WTC11 (cell line): ENCODE results near the gene ADAM33. TPM values are rescaled to one million over a fixed set of nuclear protein-coding genes. Genes with fewer than 3 reads are reported as not detected.

Experiments used
- ATAC-seq: fragments of 200-7000 bp; cut with Tn5 transposase; 2 replicates; pipeline ENCODE4 v1.10.0; 2021; ENCODE audit warnings: mild to moderate bottlenecking, moderate library complexity
- CTCF ChIA-PET: fragments of 300-600 bp; sonication (Branson Sonifier 250); formaldehyde crosslinking; loops from one replicate; lab custom pipeline; 2021; ENCODE audit warnings: antibody characterized with exemption; lab: Charles Lee
- POLR2A ChIA-PET: fragments of 350-600 bp; sonication (Branson Sonifier 250); formaldehyde crosslinking; loops from one replicate; lab custom pipeline; 2021; ENCODE audit warnings: antibody characterized with exemption; lab: Charles Lee
- DNase-seq: peaks from one replicate; pipeline ENCODE4 v3.0.0; 2021; ENCODE audit warnings: low spot score
- H3K27ac Mint-ChIP-seq: 2 replicates; pipeline ENCODE4 v1.8.0; 2021; ENCODE audit warnings: mixed read lengths
- H3K27me3 Mint-ChIP-seq: 2 replicates; pipeline ENCODE4 v1.8.0; 2021; ENCODE audit warnings: low read depth, mild to moderate bottlenecking, moderate library complexity, mixed read lengths
- H3K36me3 Mint-ChIP-seq: 2 replicates; pipeline ENCODE4 v1.8.0; 2021; ENCODE audit warnings: mixed read lengths
- H3K4me1 Mint-ChIP-seq: 2 replicates; pipeline ENCODE4 v1.8.0; 2022; ENCODE audit warnings: mixed read lengths
- H3K4me3 Mint-ChIP-seq: 2 replicates; pipeline ENCODE4 v1.8.0; 2021; ENCODE audit warnings: mild to moderate bottlenecking, moderate library complexity, mixed read lengths
- H3K9me3 Mint-ChIP-seq: 2 replicates; pipeline ENCODE4 v1.8.0; 2021; ENCODE audit warnings: mixed read lengths
- ATF6 ChIP-seq: sonication (generic); formaldehyde crosslinking; IDR thresholded peaks from 2 replicates; pipeline ENCODE4 v1.8.1; 2023; ENCODE audit warnings: mild to moderate bottlenecking, missing genetic modification reagents
- CDX4 ChIP-seq: fragments of 250-450 bp; sonication (Bioruptor Pico); IDR thresholded peaks from 2 replicates; pipeline ENCODE4 v1.9.0; 2021; ENCODE audit warnings: moderate library complexity, mild to moderate bottlenecking, inconsistent platforms, borderline replicate concordance
- ELF4 ChIP-seq: sonication (generic); formaldehyde crosslinking; IDR thresholded peaks from 2 replicates; pipeline ENCODE4 v1.8.1; 2022; ENCODE audit warnings: low read depth, mild to moderate bottlenecking, moderate library complexity, missing genetic modification reagents
- ESRRA ChIP-seq: sonication (generic); formaldehyde crosslinking; IDR thresholded peaks from 2 replicates; pipeline ENCODE4 v1.8.1; 2022; ENCODE audit warnings: mild to moderate bottlenecking, missing genetic modification reagents, borderline replicate concordance
- ETV6 ChIP-seq: sonication (generic); formaldehyde crosslinking; IDR thresholded peaks from 2 replicates; pipeline ENCODE4 v1.8.1; 2022; ENCODE audit warnings: mild to moderate bottlenecking, missing genetic modification reagents
- FOXP4 ChIP-seq: sonication (generic); formaldehyde crosslinking; IDR thresholded peaks from 2 replicates; pipeline ENCODE4 v1.8.0; 2022; ENCODE audit warnings: mild to moderate bottlenecking, missing genetic modification reagents
- GABPB1 ChIP-seq: sonication (generic); formaldehyde crosslinking; IDR thresholded peaks from 2 replicates; pipeline ENCODE4 v1.8.1; 2023; ENCODE audit warnings: mild to moderate bottlenecking, missing genetic modification reagents
- GTF2I ChIP-seq: fragments of 250-450 bp; sonication (Bioruptor Pico); conservative IDR thresholded peaks from 2 replicates; pipeline ENCODE4 v1.4.0; 2021; ENCODE audit warnings: mild to moderate bottlenecking
- NFATC4 ChIP-seq: fragments of 250-450 bp; sonication (Bioruptor Pico); IDR thresholded peaks from 2 replicates; pipeline ENCODE4 v1.9.0; 2021; ENCODE audit warnings: mild to moderate bottlenecking
- NR1H2 ChIP-seq: sonication (generic); formaldehyde crosslinking; IDR thresholded peaks from 2 replicates; pipeline ENCODE4 v1.9.0; 2021; ENCODE audit warnings: mild to moderate bottlenecking, moderate library complexity, missing genetic modification reagents
- SMAD4 ChIP-seq: sonication (generic); formaldehyde crosslinking; IDR thresholded peaks from 2 replicates; pipeline ENCODE4 v1.8.0; 2022; ENCODE audit warnings: mild to moderate bottlenecking, missing genetic modification reagents
- TEAD1 ChIP-seq: sonication (generic); formaldehyde crosslinking; IDR thresholded peaks from 2 replicates; pipeline ENCODE4 v1.8.0; 2022; ENCODE audit warnings: mild to moderate bottlenecking, missing genetic modification reagents
- TP53 ChIP-seq: sonication (generic); formaldehyde crosslinking; IDR thresholded peaks from 2 replicates; pipeline ENCODE4 v1.8.1; 2023; ENCODE audit warnings: mild to moderate bottlenecking, missing genetic modification reagents
- ZNF263 ChIP-seq: sonication (generic); formaldehyde crosslinking; IDR thresholded peaks from 2 replicates; pipeline ENCODE4 v1.8.1; 2022; ENCODE audit warnings: low read depth, mild to moderate bottlenecking, moderate library complexity, missing genetic modification reagents
- ZNF317 ChIP-seq: sonication (generic); formaldehyde crosslinking; IDR thresholded peaks from 2 replicates; pipeline ENCODE4 v1.8.1; 2023; ENCODE audit warnings: low read depth, mild to moderate bottlenecking, moderate library complexity, missing genetic modification reagents, borderline replicate concordance
- ZNF532 ChIP-seq: fragments of 250-450 bp; sonication (Bioruptor Pico); IDR thresholded peaks from 2 replicates; pipeline ENCODE4 v1.9.0; 2021; ENCODE audit warnings: mild to moderate bottlenecking, borderline replicate concordance
- ZNF671 ChIP-seq: fragments of 250-450 bp; sonication (Bioruptor Pico); IDR thresholded peaks from 2 replicates; pipeline ENCODE4 v1.8.0; 2021; ENCODE audit warnings: mild to moderate bottlenecking
- total RNA-seq: library from RNA; stranded (reverse); gene quantifications from 3 replicates; pipeline ENCODE4 v1.2.3, GENCODE V29; 2021
- TF ChIP-seq, protein P1 (sequence below): sonication (generic); formaldehyde crosslinking; IDR thresholded peaks from 2 replicates; pipeline ENCODE4 v1.8.1; 2023; ENCODE audit warnings: mild to moderate bottlenecking, missing genetic modification reagents, borderline replicate concordance
- TF ChIP-seq, protein P2 (sequence below): sonication (generic); formaldehyde crosslinking; IDR thresholded peaks from 2 replicates; pipeline ENCODE4 v1.8.1; 2022; ENCODE audit warnings: low read depth, missing genetic modification reagents, borderline replicate concordance
- TF ChIP-seq, protein P3 (sequence below): sonication (generic); formaldehyde crosslinking; IDR thresholded peaks from 2 replicates; pipeline ENCODE4 v1.8.0; 2023; ENCODE audit warnings: missing genetic modification reagents

The ADAM33 gene
- total RNA-seq, 1 experiment from 2014 or later: 5.3 TPM

GRCh38 chr20:3658019-3658715 is 23.6 kb downstream of the ADAM33 start:
- TF ChIP-seq, protein P1, sequence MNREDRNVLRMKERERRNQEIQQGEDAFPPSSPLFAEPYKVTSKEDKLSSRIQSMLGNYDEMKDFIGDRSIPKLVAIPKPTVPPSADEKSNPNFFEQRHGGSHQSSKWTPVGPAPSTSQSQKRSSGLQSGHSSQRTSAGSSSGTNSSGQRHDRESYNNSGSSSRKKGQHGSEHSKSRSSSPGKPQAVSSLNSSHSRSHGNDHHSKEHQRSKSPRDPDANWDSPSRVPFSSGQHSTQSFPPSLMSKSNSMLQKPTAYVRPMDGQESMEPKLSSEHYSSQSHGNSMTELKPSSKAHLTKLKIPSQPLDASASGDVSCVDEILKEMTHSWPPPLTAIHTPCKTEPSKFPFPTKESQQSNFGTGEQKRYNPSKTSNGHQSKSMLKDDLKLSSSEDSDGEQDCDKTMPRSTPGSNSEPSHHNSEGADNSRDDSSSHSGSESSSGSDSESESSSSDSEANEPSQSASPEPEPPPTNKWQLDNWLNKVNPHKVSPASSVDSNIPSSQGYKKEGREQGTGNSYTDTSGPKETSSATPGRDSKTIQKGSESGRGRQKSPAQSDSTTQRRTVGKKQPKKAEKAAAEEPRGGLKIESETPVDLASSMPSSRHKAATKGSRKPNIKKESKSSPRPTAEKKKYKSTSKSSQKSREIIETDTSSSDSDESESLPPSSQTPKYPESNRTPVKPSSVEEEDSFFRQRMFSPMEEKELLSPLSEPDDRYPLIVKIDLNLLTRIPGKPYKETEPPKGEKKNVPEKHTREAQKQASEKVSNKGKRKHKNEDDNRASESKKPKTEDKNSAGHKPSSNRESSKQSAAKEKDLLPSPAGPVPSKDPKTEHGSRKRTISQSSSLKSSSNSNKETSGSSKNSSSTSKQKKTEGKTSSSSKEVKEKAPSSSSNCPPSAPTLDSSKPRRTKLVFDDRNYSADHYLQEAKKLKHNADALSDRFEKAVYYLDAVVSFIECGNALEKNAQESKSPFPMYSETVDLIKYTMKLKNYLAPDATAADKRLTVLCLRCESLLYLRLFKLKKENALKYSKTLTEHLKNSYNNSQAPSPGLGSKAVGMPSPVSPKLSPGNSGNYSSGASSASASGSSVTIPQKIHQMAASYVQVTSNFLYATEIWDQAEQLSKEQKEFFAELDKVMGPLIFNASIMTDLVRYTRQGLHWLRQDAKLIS: no peak
- TF ChIP-seq NR1H2 (CRISPR knock-in tag) (no peak), FOXP4 (no peak), NFATC4 (CRISPR knock-in tag) (no peak), ELF4 (CRISPR knock-in tag) (no peak), TEAD1 (CRISPR knock-in tag) (no peak), ZNF671 (CRISPR knock-in tag) (no peak), ZNF317 (no peak), GTF2I (no peak)
- H3K36me3 Mint-ChIP-seq: no peaks in the 10 kb centered on the region
- no peak for ATAC-seq
- H3K4me3 Mint-ChIP-seq: no peak overlapping the region
- H3K9me3 Mint-ChIP-seq: peaks cover 8% of the 10 kb centered on the region
- peaks cover 6% of the 10 kb centered on the region for H3K4me1 Mint-ChIP-seq
- peaks cover 46% of the 10 kb centered on the region for H3K27me3 Mint-ChIP-seq
- ChIA-PET POLR2A (no interaction called here), CTCF (interaction anchor here (0.9 to 4.4 kb wide), 7 partner anchors 13 to 95 kb away, joined by 3 to 17 read pairs (median 6); no protein-coding TSS in a partner anchor)
- no peak for DNase-seq
- H3K27ac Mint-ChIP-seq: no peak overlapping the region

DNA sequence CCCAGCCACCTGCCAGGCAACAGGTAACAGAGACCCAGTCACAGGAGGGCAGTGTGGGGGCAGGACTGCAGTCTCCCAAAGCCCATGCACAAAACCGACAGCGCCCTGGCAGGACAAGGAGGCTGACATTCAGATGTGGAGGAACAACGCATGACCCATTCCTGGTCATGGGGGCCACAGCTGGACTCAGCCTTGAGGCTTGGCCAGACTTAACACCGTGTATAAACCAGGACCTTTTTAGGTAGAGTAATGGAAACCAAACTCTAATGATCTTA is 26.7 kb downstream of the ADAM33 start:
- Mint-ChIP-seq H3K27me3 (peaks cover 19% of the 10 kb centered on the region), H3K4me3 (no peak overlapping the region), H3K4me1 (peaks cover 5% of the 10 kb centered on the region), H3K27ac (no peak overlapping the region), H3K9me3 (peaks cover 8% of the 10 kb centered on the region), H3K36me3 (no peaks in the 10 kb centered on the region)
- ChIA-PET CTCF (interaction anchor here (0.7 to 1.1 kb wide), 3 partner anchors 40 to 95 kb away, joined by 3 to 4 read pairs (median 4); no protein-coding TSS in a partner anchor), POLR2A (no interaction called here)
- ATAC-seq: no peak
- no peak for DNase-seq
- no peak for TF ChIP-seq ZNF532
- no peak for TF ChIP-seq ESRRA (CRISPR knock-in tag)
- no peak for TF ChIP-seq ATF6 (CRISPR knock-in tag)
- no peak for TF ChIP-seq ZNF263 (CRISPR knock-in tag)
- no peak for TF ChIP-seq NFATC4 (CRISPR knock-in tag)
- no peak for TF ChIP-seq ETV6 (CRISPR knock-in tag)
- TF ChIP-seq TP53 (CRISPR knock-in tag): no peak
- no peak for TF ChIP-seq ELF4 (CRISPR knock-in tag)
- TF ChIP-seq CDX4 (CRISPR knock-in tag): no peak
- TF ChIP-seq SMAD4 (CRISPR knock-in tag): no peak
- TF ChIP-seq, protein P2, sequence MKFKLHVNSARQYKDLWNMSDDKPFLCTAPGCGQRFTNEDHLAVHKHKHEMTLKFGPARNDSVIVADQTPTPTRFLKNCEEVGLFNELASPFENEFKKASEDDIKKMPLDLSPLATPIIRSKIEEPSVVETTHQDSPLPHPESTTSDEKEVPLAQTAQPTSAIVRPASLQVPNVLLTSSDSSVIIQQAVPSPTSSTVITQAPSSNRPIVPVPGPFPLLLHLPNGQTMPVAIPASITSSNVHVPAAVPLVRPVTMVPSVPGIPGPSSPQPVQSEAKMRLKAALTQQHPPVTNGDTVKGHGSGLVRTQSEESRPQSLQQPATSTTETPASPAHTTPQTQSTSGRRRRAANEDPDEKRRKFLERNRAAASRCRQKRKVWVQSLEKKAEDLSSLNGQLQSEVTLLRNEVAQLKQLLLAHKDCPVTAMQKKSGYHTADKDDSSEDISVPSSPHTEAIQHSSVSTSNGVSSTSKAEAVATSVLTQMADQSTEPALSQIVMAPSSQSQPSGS (CRISPR knock-in tag): no peak
- TF ChIP-seq, protein P3, sequence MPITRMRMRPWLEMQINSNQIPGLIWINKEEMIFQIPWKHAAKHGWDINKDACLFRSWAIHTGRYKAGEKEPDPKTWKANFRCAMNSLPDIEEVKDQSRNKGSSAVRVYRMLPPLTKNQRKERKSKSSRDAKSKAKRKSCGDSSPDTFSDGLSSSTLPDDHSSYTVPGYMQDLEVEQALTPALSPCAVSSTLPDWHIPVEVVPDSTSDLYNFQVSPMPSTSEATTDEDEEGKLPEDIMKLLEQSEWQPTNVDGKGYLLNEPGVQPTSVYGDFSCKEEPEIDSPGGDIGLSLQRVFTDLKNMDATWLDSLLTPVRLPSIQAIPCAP (CRISPR knock-in tag): no peak
- no peak for TF ChIP-seq GABPB1 (CRISPR knock-in tag)
